Measurements from ENCODE around the gene NAV2.

NAV2 gene

GRCh38 chr11:20064961-20065405 lies 352.3 kb downstream of the NAV2 start:
- TF ChIP-seq CTCF (IDR thresholded peaks at IDR 0.05; ENCODE audit: low read length), result no peak
- TF ChIP-seq EZH2 (optimal IDR thresholded peaks at IDR 0.05; ENCODE audit: low read depth, low read length), result no peak
- TF ChIP-seq EZH2phosphoT487 (IDR thresholded peaks at IDR 0.05; ENCODE audit: low read length), result no peak
- no peak overlapping the region for H3K4me3 ChIP-seq (ENCODE audit: low read length)
- no peaks in the 10 kb centered on the region for H3K4me1 ChIP-seq (ENCODE audit: low read length)
- no peaks in the 10 kb centered on the region for H3K27me3 ChIP-seq (replicated peaks; ENCODE audit: insufficient read depth, low read length)
- no peak for DNase-seq
- H4K20me1 ChIP-seq (ENCODE audit: insufficient read depth, low read length), result no peaks in the 10 kb centered on the region
- H3K4me2 ChIP-seq (ENCODE audit: low read depth, low read length), result no peak overlapping the region
- H3K27ac ChIP-seq (ENCODE audit: low read length), result no peak overlapping the region
- no peaks in the 10 kb centered on the region for H3K9me2 ChIP-seq (replicated peaks; ENCODE audit: insufficient read depth, low read length)
- H3K9me3 ChIP-seq (replicated peaks; ENCODE audit: insufficient read depth, low read length), result no peaks in the 10 kb centered on the region
- H3K36me3 ChIP-seq (replicated peaks; ENCODE audit: insufficient read depth, low read length), result no peaks in the 10 kb centered on the region
- no peak overlapping the region for H2AFZ ChIP-seq (ENCODE audit: low read length)
- no peaks in the 10 kb centered on the region for H3K79me2 ChIP-seq (ENCODE audit: low read length)
- H3F3A ChIP-seq (ENCODE audit: insufficient read depth, low read length), result no peaks in the 10 kb centered on the region
- H3K9ac ChIP-seq (ENCODE audit: low read length), result no peak overlapping the region

- no peak for DNase-seq
- H2AFZ ChIP-seq (ENCODE audit: low read length), result no peak overlapping the region
- H3K79me2 ChIP-seq (ENCODE audit: low read length), result no peaks in the 10 kb centered on the region
- no peak overlapping the region for H3K27ac ChIP-seq (ENCODE audit: low read length)
- no peak overlapping the region for H3K4me3 ChIP-seq (ENCODE audit: low read length)
- no peaks in the 10 kb centered on the region for H3K9me2 ChIP-seq (replicated peaks; ENCODE audit: insufficient read depth, low read length)
- H3K4me1 ChIP-seq (ENCODE audit: low read length), result no peaks in the 10 kb centered on the region
- H3F3A ChIP-seq (ENCODE audit: insufficient read depth, low read length), result no peaks in the 10 kb centered on the region
- H3K9me3 ChIP-seq (replicated peaks; ENCODE audit: insufficient read depth, low read length), result no peaks in the 10 kb centered on the region
- no peak overlapping the region for H3K9ac ChIP-seq (ENCODE audit: low read length)
- no peaks in the 10 kb centered on the region for H4K20me1 ChIP-seq (ENCODE audit: insufficient read depth, low read length)
- no peak overlapping the region for H3K4me2 ChIP-seq (ENCODE audit: low read depth, low read length)
- no peak for TF ChIP-seq EZH2phosphoT487 (IDR thresholded peaks at IDR 0.05; ENCODE audit: low read length)
- TF ChIP-seq CTCF (IDR thresholded peaks at IDR 0.05; ENCODE audit: low read length), result no peak
- no peak for TF ChIP-seq EZH2 (optimal IDR thresholded peaks at IDR 0.05; ENCODE audit: low read depth, low read length)
- no peaks in the 10 kb centered on the region for H3K27me3 ChIP-seq (replicated peaks; ENCODE audit: insufficient read depth, low read length)
- no peaks in the 10 kb centered on the region for H3K36me3 ChIP-seq (replicated peaks; ENCODE audit: insufficient read depth, low read length)
These were observed 352.8 kb downstream of the NAV2 start for GRCh38 chr11:20065406-20065805.

- Histone ChIP-seq H3K27ac (ENCODE audit: low read length) (no peak overlapping the region), H3K36me3 (replicated peaks; ENCODE audit: insufficient read depth, low read length) (no peaks in the 10 kb centered on the region), H3K9ac (ENCODE audit: low read length) (no peak overlapping the region), H3K9me2 (replicated peaks; ENCODE audit: insufficient read depth, low read length) (no peaks in the 10 kb centered on the region), H3K4me1 (ENCODE audit: low read length) (no peaks in the 10 kb centered on the region), H3K79me2 (ENCODE audit: low read length) (no peaks in the 10 kb centered on the region), H3K4me3 (ENCODE audit: low read length) (no peak overlapping the region), H2AFZ (ENCODE audit: low read length) (no peak overlapping the region), H4K20me1 (ENCODE audit: insufficient read depth, low read length) (no peaks in the 10 kb centered on the region), H3K4me2 (ENCODE audit: low read depth, low read length) (no peak overlapping the region), H3K9me3 (replicated peaks; ENCODE audit: insufficient read depth, low read length) (no peaks in the 10 kb centered on the region), H3K27me3 (replicated peaks; ENCODE audit: insufficient read depth, low read length) (no peaks in the 10 kb centered on the region), H3F3A (ENCODE audit: insufficient read depth, low read length) (no peaks in the 10 kb centered on the region)
- no peak for TF ChIP-seq CTCF (IDR thresholded peaks at IDR 0.05; ENCODE audit: low read length)
- no peak for TF ChIP-seq EZH2 (optimal IDR thresholded peaks at IDR 0.05; ENCODE audit: low read depth, low read length)
- TF ChIP-seq EZH2phosphoT487 (IDR thresholded peaks at IDR 0.05; ENCODE audit: low read length), result no peak
- no peak for DNase-seq
These were observed 353.6 kb downstream of the NAV2 start for GRCh38 chr11:20066013-20066782.
